ENCODE measurements around the gene TMEM167B.
A peak's percentile ranks its signal among the peaks of the same experiment; 100 is the strongest.

The TMEM167B gene

DNA sequence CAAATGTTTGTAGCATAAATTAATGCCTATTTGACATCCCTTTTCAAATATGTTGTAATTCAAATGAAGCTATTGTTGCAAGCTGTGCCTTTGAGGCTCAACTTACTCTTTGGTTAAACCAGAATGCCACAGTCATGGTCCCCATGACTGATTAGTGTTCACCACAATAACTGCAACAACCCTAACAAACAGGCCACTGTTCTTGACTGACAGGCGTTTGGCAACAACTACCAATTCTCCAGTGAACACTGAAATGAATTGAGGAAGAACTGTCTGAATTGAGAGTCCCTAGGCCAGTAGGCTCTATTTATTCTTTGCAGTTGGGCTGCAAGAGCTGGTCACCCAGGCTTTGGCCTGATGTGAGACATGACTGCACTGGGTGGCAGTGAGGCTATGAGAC is 6.6 kb upstream of the TMEM167B start:
- no peak for DNase-seq

DNA sequence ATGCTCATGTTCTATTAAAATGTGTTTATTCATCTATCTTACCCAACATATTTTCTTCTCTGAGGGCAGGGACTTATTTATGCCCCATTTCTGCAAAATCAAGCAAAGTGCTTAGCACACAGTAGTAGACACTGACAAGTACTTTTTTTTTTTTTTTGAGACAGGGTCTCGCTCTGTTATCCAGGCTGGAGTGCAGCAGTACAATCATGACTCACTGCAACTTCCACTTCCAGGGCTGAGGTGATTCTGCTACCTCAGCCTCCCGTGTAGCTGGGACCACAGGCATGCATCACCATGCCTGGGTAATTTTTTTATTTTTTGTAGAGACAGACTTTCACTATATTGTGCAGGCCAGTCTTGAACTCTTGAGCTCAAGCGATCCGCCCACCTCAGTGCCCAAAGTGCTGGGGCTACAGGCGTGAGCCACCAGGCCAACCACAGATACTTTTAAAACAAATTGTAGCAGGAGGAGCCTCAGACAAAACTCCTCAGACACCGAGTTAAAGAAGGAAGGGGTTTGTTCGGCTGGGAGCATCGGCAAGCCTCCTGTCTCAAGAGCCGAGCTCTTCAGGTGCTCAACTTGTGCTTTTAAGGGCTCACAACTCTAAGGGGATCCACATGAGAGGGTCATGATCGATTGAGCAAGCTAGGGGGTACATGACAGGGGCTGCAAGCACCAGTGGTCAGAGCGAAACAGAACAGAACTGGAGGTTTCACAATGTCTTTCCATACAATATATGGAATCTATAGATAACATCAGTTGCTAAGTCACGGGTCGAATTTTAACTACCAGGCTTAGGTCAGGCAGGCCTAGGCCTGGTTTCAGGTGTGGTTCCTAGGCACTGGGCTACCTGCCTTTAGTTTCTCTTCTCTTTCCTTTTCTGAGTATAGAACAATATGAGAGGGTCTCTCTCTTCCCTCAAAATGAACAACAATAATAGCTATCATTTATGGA is 5.7 kb upstream of the TMEM167B start:
- DNase-seq, result no peak

DNA sequence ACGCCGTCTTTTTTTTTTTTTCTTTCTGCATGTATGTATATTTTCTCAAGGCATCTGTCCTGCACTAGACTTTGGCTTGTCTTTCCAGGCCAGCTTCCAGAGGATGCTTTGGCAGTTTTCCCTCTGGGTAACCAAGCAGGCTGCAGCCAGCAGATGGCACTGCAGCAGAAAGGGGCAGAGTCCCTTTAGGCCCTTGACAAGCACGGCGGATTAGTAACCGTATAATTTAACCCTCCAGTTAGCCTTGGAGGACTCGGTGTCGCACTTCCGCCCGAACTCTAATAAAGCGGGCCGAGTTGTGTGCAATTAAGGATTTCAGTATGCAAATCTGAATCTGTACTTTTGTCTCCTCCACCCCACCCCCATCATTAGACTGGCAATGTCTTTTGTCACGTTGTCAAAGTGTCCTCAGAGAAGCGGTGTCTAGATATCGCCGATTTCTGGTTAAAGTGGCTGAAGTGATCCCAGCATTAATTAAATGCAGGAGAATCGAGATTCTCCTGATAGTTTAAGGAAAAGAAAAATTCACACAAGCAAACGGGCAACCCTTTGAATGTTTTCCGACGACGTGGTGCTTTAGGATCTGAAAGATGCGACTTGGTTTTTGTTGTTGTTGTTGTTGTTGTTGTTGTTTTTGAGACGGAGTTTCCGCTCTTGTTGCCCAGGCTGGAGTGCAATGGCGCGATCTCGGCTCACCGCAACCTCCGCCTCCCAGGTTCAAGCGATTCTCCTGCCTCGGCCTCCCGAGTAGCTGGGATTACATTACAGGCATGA is 1.1 kb upstream of the TMEM167B start:
- no peak for DNase-seq

DNA sequence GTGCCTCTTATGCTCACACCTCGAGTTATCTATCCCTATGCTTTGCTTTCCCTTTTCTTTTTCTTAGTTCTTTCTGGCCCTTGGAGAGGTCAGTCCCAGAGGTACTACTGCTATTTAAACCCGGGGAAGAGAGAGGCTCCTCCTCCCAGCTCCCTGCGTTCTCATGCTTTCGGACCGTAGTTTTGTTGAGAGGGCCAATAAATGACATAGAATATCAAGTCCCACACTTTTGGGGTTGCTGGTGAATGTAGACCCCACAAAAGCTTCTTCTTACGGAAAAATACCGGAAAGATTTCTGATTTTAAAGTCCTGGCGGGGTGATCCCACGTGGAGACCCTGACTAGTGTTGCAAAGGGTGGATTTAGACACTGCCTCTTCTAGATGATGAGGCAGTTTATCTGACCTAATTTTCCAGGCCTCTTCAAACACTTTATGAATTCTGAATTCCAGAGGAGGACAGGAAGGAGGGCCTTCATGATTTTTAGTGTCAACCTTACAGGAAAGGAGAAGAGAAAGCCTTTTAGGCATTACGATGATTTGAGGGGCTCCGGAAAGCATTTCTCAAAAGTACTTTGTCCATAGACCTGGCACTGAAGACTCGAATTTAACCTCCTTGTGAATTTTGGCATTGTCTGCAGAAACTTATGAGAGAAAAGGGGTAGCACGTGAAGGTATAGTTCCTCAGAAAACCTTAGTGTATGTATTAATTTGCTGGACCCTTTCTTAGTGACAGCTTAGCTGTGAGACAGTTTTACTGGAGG is 694 bp downstream of the TMEM167B start:
- DNase-seq, result peak; percentile 41

DNA sequence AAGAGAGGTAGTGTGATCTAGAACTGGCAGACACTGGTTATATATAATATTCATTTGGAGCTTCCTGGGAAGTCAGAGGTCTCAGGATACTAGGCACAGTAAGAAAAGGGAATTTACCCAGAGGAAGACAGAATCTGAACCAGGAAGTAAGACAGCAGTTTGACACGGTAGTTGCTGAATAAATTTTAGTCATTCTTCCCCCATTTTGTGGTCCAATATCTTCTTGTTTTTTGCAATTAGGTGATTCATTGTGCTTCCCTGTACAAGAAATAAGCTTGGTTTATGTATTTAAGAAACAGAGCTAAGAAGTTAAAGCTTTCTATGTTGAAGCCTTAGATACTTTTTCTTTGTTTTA is 1.3 kb downstream of the TMEM167B start:
- DNase-seq, result no peak

DNA sequence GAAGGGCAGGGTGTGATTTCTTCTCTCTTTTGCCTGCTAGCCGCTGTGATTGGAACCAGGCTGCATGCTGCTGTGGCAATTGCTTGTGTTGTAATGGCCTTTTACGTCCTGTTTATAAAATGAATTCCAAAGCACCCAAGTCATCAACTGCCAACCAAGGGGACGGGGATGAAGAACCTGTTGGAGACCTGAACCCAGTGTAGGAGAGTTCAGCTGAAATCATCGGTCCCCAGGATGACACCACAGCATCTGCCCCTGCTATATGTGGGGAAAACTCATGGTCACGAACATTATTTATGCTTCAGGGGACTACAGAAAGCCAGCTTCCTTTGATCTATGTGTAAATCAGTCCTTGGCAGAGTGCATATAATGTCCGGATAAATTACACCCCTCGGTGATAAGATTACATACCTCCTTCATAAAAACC is 3.8 kb downstream of the TMEM167B start:
- DNase-seq, result no peak

DNA sequence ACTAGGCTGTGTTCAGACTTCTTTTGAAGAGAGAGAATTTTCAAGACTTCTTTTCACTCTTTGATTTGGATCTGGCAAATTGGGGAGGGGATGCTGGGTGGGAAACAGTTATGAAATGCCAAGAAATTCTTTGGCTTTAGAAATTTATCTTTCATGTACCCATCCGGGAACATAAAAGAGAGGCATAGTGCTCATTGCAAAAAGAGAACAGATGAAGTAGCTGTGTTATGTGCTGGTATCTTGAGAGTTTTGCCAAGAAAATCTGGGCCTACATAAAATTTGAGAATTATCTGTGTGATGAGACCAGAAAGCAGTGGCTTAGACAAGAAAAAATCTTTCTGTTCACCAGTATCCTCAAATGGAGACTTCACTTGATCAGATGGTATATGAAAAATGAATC is 4.3 kb downstream of the TMEM167B start:
- no peak for DNase-seq

DNA sequence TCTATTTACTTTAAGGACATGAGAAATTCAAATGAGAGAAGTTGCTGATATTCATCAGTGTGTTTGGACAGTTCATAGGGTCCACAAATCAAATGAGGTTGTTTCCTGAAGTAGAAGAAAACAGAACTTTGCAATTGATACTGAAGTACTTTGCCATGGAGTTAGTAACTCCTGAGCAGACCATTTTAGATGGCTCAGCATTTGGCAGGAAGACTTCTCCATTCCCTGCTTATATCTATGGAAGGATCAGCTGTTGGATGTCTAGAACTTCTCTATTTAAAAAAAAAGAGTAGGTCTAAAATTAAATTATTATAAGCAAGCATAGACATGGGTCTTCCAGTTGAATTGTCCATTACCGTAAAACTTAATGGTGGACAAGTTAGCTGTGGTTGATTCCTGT is 5.1 kb downstream of the TMEM167B start:
- DNase-seq, result no peak

DNA sequence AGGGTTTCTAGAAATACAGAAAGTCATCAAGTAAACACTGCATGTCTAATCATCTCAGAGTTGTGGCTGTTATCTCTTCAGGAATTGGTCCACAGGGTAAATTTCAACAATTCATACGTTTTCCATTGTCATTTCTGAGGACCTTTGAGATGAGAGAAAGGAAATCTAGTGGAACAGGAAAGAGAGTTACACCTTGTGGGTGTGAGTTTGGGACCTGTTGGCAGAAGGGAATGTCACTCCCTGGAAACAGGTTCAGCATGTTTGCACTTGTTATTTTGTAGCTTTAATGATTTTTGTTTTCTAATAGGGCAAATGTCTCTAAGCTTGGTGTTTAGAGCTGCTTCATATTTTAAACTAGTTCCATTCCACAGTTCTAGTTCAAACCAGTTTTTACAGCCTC is 5.6 kb downstream of the TMEM167B start:
- DNase-seq, result no peak

DNA sequence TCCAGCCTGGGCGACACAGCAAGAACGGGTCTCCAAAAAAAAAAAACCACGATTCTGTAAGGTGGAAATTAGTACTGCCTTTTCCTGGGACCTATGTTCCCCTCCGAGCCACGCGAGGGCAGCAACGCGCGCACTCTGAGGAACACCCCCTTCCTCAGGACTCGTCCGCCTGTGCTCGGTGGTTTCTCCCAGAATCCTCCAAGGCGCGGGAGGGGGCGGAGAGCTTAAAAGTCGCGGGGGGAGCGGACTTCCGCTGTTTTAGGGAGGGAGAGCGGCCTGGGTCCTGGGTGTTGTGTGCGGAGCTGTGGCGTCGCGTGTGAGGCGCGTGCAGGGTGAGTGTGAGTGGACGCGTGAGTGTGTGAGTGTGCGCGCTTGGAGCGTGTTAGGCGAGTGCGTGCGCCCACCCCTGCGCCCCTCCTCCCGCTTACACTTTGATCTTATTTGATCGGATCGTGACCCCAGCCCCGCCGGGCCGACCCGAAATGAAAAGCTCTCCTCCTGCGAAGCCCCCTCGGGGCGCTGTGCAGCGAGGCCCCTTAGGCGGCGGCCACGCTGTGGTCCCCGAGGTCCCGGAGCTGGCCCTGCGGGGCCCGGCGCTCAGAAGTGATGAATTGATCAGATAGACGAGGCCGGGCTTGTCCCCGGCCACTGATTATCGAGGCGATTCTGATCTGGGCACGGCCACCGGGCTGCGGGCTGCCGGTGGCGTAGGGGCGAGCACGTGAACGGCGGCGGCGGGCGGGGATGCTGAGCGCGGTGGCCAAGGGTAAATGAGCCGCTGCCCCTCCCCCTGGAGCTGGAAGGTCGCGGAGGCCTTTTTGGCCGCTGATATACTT is 9.6 kb downstream of the TMEM167B start:
- peak; percentile 90 for DNase-seq

DNA sequence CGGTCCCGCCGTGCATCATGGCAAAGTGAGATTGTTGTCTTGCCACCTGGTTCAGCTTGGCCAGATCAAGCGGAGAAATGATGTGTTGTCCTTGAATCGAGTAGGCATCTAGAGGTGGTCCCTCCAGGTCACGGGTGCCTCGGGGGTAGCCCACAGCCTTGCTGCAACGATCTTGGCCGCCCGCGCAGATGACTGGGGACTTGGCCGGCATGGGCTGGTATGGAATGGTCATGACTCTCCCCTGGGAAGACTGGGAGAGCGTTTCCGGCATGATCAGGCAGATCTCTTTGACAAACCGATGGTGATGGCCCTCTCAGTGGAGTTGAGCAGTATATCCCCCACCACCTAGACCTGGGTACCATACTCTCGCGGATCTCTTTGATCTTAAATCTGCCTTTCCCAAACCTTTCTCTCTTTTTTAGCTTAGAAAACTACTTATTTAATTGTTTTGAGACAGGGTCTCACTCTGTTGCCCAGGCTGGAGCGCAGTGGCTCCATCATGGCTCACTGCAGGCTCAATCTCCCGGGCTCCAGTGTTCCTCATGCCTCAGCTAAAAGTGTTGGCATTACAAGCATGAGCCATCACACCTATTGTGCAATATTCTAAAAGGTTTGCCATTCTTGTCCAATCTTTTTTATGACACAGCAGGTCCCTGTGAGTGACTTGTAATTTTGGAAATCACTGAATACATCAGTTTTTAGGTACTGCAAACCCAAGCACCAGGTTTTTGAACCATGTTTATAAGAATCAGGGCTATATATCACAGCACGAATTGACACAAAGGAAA is 14.0 kb downstream of the TMEM167B start:
- no peak for DNase-seq

DNA sequence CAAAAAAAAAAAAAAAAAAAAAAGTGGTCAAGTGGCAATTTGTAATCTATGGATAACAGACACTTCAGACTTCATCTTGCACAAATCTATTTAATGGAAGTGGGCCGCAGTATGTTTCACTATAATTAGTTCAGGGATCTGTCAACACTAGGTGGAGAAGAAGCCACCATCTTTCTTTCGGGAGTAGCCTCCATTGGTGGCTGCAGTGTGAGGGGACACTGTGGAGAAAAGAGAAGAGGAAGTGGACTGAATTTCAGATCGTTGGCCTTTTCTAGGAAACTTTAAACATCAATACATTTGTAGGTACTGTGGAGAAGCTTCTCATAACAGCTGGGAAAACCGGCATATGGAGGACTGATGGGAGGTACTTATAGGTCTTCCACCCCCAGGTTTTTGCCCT is 15.3 kb downstream of the TMEM167B start:
- DNase-seq, result no peak

DNA sequence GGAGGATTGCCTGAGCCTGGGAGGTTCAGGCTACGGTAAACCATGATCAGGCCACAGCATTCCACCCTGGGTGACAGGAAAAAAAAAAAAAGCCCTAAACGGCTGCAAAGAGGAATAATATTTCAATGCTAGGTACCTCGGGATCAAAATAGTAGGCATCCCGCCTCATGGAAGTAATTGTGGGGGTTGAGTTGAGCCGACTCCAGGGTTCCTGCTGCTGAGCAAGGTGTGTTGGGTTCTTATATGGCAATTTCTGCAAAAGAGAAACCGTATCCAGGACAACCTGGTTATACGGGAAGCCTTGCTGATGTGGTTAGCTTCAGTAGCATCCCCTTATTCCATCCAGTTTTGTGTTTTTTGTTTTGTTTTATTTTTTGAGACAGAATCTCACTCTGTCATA is 17.2 kb downstream of the TMEM167B start:
- DNase-seq, result no peak

DNA sequence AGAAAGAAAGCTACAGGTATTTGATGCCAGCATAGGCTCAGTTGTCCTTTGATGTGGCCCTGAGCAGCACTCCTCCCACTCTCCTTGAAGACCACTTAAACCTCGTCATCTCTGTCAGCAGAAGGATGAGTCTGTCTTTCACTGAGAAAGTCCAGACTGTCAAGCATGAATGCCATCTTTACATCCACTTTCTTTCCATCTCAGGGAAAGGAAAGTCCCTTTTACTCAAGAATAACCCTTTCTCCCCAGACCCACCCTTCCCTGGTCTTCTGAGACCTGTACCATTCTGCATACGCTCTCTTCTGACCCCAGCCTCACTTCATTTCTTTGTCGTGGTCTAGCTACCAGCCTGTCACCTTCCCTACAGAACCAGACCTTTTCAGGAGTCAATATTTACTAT is 19.3 kb downstream of the TMEM167B start:
- no peak for DNase-seq

DNA sequence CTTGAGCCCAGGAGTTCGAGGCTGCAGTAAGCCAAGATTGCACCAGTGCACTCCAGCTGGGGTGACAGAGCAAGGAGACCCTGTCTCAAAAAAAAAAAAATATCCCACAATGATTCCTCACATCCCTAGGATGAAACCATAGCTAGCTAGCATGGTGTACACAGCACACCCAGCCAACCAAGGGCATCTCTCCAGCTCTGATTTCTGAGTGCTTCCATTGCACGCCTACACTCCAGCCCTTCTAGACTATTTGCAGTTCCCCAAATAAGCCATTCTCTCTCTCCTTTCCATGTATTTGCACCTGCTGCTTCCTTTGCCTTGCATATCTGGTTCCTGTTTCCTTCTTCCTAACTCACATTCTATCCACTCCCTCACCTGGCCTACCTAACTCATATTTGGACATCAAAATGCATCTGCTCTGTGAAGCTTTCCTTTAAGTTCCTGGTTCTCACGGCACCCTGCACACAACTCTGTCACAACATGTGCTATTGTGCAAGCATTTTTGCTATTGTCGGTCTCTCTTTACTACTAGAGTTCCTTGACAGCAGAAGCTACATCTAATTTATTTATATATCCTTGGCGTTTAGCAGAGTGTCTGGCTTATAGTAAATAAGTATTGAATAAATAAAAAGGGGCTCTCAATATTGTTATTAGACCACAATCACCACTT is 21.0 kb downstream of the TMEM167B start:
- no peak for DNase-seq

DNA sequence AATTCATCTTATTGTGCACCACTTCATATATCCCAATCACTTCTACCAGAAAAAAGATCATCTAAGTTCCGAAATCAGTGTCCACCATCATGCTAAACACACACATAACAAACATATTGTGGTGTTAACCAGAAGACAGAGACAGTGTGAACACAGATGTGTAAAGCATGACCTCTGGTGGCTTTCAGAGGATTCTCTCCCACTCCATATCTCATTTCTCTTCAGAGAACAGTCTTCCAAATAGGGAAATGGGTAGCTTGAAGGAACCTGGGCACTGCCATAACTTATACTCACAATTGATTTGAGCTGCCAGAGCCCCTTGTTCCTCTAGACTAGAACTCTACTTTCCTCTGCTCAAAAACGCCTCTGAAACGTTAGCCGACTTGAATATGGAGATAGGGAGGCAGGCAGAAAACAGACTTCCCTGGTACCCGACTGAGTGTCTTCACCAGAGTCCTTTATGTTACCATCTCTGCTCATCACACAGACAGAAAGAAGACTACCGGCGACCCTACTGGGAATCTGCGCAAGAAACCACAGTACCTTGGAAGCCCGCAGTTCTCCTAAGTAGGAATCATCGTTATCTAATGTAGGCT is 21.6 kb downstream of the TMEM167B start:
- no peak for DNase-seq

DNA sequence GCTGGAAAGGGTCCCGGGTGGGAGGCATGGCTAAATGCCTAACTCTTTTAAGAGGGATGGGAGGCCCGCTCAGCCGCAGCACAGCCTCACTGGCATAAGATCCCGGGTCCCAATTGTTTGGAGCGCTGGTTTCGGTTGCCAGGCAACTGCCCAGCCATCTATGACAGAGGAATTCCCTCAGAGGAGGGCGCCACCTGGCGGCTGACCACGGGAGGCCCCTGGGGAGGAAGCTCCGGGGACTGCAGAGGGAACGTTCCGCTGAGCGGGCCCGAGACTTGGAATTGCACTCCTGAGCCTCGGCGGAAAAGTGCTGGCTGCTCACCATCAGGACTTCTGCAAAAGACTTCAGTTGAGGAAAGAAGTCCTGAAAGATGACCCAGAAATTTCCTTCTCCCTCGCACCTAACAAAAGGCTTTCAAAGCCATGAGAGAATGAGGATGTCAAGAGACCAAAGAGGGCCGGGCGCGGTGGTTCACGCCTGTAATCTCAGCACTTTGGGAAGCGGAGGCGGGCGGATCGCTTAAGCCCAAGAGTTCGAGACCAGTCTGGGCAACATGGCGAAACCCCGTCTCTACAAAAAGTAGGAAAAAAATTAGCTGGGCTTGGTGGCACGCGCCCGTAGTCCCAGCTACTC is 22.2 kb downstream of the TMEM167B start:
- DNase-seq, result peak; percentile 70

DNA sequence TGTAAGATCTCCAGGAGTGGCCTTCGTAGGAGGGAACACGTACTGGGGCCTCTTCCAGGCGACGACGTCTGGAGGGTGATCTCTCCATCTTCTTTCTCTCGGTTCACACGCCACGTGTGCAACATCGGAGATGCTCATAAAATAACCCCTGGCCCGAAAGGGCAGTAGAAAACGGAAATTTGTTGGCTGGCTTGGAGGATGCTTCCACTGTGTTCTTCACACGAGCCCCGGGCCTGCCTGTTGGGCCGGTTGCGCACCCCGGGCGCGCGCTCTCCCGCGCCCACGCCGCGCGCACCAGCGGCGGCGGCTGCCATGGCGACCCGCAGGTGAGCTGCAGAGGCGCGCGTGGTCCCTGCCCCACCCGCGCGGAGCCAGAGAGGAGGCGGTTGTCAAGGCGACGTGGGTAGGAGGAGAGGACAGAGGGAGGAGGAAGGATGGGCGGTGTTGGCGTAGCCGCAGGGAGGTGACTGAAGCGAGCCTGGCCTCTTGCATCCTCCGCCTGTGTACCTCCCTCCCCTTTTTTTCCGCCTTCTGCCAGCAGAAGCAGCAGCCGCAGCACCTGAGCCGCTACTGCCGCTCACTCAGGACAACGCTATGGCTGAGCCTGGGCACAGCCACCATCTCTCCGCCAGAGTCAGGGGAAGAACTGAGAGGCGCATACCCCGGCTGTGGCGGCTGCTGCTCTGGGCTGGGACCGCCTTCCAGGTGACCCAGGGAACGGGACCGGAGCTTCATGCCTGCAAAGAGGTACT is 23.2 kb downstream of the TMEM167B start, which contains the start of gene ELAPOR1:
Gene ELAPOR1 (plus strand): TSS at position 526 of the 752 bp plus-strand sequence. CDS start 69 bp downstream, at position 595.
- peak; percentile 14 for DNase-seq

DNA sequence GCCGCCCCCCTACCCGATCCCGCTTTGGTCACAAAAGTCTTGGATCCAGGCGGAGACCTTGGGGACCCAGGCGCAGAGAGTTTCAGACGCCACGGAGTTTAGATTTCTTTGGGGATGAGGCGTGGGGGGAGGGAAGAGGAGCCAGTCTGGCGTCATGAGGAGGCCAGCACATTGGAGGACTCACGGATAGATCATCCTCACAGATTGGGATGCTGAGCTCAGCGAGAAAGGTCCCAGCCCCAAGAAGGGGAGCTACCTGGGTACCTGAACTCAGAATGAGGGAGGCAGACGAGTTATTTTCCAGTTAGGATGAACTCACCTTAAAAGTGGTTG is 23.7 kb downstream of the TMEM167B start:
- DNase-seq, result no peak
